Gastroesophageal sphincter (tissue), 3 donors: ENCODE measurements around the gene EBI3.

Experiments used
- EP300 ChIP-seq: sonication (generic); formaldehyde crosslinking; IDR thresholded peaks from one replicate; pipeline ENCODE4 v1.6.1; 2017; ENCODE audit warnings: antibody characterized with exemption, mild to moderate bottlenecking
- TF ChIP-seq, protein P1 (sequence below), 4 experiments: fragments of 200-600 bp in 2 of 4; fragments of 450-650 bp in 2 of 4; sonication (generic) in 1 of 4; IDR thresholded peaks; one replicate each; pipeline ENCODE4 v1.5.1; 2017 to 2019; ENCODE audit warnings: antibody characterized with exemption in 4 of 4, mild to moderate bottlenecking in 2 of 4, moderate library complexity in 2 of 4

DNA sequence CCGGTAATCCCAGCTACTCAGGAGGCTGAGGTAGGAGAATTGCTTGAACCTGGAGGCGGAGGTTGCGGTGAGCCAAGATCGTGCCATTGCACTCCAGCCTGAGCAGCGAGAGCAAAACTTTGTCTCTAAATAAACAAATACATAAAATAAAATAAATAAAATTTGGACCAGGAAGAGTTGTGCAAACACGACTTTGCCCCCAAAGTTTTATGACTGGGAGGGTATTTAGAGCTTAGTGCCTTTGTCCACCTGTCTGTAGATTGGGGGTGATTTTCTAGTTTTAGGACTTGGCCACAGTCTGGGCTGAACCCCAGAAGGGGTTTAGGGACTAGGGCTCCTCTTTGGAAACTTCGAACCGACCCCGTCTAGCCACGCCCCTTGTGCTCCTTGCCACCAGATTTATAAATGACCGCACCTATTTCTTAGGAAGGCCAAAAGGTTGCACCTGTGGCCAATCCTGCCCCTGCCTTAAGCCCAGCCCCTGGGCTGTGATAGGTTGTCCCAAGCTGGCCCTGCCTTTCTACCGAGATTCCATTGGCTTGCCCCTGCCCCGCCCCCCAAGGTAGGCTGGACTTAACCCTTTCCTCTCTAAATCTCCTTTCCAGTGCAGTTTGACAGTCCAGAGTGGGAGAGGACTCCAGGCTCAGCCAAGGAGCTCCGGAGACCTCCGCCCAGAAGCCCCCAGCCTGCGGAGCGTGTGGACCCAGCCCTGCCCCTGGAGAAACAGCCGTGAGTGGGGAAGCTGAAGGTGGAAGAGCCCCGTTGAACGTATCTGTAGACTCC, 55.0 kb downstream of the EBI3 start:
- no peak for TF ChIP-seq EP300
- TF ChIP-seq, protein P1, sequence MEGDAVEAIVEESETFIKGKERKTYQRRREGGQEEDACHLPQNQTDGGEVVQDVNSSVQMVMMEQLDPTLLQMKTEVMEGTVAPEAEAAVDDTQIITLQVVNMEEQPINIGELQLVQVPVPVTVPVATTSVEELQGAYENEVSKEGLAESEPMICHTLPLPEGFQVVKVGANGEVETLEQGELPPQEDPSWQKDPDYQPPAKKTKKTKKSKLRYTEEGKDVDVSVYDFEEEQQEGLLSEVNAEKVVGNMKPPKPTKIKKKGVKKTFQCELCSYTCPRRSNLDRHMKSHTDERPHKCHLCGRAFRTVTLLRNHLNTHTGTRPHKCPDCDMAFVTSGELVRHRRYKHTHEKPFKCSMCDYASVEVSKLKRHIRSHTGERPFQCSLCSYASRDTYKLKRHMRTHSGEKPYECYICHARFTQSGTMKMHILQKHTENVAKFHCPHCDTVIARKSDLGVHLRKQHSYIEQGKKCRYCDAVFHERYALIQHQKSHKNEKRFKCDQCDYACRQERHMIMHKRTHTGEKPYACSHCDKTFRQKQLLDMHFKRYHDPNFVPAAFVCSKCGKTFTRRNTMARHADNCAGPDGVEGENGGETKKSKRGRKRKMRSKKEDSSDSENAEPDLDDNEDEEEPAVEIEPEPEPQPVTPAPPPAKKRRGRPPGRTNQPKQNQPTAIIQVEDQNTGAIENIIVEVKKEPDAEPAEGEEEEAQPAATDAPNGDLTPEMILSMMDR (IDR thresholded peaks at IDR 0.05), result no peak
